ENCODE measurements around the gene SMURF2. TPM values are rescaled to one million over a fixed set of nuclear protein-coding genes. Genes with fewer than 3 reads are reported as not detected.
"Not testable (repeated sequence)": the region's sequence is repeated elsewhere in the genome, so short reads cannot be mapped to it uniquely, and the experiment has no call there.

Gene SMURF2
- polyA plus RNA-seq, 3 donors = 35.6 to 39.6 (median 36.6) TPM

DNA sequence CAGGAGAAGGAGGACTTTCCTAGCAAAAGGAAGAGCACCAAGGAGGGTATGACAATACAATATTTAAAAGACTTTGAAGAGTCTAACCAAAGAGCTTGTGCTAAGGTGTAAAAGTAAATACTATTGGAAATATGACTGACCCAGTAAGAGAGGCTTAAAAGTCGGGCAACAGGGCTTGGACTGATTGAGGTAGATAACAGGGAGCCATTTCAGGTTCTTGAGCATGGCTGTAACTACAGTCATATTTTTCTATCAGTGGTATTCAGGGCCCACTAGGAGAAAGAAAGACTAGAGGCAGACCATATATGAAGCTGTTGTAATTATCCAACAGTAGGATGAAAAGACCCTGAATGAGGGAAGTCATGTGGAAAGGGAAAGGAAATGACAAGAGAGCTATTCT is 62.3 kb downstream of the SMURF2 start:
- DNase-seq (ENCODE audit: low read depth in 3 of 3, low spot score in 2 of 3) = no peak

GRCh38 chr17:64599187-64599676 is 62.9 kb downstream of the SMURF2 start:
- no peak for DNase-seq (ENCODE audit: low read depth in 3 of 3, low spot score in 2 of 3)

GRCh38 chr17:64598672-64599071 is 63.4 kb downstream of the SMURF2 start:
- DNase-seq (ENCODE audit: low read depth in 3 of 3, low spot score in 2 of 3) = no peak

DNA sequence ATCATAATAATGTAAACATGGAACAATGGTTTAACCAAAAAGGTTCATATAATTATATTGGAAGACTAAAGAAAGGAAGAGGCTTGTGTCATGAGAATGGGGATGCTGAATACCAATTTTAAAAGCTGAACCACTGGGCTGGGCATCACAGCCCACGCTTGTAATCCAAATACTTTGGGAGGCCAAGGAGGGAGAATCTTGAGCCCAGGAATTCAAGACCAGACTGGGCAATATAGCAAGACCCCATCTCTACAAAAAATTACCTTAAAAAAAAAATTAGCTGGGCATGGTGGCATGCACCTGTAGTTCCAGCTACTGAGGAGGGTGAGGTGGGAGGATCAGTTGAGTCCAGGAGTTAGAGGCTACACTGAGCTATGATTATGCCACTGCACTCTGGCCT is 65.1 kb downstream of the SMURF2 start:
- no peak for DNase-seq (ENCODE audit: low read depth in 3 of 3, low spot score in 2 of 3)

DNA sequence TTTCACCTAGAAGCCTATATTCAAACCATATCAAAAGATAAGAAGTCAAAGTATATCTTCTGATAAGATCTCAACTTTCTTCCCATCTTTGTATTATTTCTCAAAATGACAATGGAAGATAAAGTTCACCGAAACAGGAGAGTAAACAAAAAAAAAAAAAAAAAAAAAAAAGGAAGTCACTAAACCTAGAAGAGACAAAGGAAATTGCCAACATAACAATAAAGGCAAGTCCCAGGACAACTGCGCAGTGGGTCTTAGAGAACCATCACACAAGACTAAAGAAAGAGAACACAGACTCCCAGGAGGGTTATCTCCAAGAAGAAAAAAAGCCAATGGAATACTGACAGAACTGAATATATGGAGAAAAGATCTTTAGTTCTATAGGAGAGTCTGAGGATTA is 65.7 kb downstream of the SMURF2 start:
- DNase-seq (ENCODE audit: low read depth in 3 of 3, low spot score in 2 of 3) = no peak

GRCh38 chr17:64591944-64592343 is 70.2 kb downstream of the SMURF2 start:
- DNase-seq (ENCODE audit: low read depth in 3 of 3, low spot score in 2 of 3) = no peak

DNA sequence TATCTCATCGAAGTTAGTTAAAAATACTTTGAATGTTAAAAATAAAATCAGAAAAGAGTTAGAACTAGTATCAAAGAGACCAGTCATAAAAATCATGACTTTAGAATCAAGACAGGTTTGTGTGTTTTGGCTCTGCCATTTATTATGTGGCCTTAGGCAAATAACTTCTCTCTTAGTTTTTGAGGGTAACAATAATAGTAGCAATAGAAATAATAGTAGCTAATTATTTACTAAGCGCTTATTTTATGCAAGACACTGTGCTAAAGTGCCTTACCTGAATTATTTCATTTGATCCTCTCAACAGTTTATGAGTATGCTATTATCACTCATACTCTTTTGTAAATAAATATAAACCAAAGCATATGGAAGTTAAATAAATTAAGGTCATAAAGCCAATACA is 77.0 kb downstream of the SMURF2 start:
- DNase-seq (ENCODE audit: low read depth in 3 of 3, low spot score in 2 of 3) = no peak

GRCh38 chr17:64583038-64583437 is 79.1 kb downstream of the SMURF2 start:
- no peak for DNase-seq (ENCODE audit: low read depth in 3 of 3, low spot score in 2 of 3)

DNA sequence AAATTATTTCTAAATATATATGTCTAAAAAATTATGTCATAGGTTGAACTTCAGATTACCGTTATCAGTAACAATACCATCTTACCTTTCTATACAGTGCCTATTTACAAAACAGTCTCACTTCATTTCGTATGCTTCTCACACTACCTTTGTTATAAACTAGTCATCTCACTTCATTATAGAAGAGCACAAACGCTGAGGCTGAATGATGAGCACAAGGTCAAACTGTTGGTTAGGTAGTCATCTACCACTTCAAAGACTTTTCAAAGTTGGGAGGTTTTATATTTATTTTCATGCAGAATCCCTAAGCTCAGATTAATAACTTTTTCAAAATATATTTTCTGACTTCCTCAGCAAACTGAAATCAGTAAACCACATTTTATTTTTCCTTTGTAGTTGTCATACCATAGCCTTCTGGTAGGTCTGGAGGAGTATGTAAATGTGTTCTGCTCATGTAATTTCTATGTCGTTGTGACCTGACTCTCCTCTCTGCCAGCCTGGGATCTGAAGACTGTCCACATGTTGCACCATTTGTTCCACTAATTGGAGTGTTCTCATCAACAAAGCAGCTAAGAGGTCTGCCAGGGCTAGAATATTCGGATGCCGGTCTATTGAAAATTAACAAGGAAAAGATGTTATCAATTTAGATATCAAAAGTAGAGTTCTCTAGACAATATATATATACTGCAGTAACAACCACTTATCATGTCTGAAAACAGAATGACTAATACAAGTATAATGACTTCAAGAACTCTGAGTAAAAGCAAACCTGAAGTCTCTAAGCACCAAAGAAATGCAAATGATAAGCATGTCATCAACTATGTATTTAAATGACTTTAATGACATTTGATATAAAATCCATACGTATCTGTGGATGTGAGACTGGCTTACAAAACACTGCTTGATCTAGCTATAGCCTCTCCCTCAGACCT is 81.5 kb downstream of the SMURF2 start:
- DNase-seq (ENCODE audit: low read depth in 3 of 3, low spot score in 2 of 3) = no peak

- DNase-seq (ENCODE audit: low read depth in 3 of 3, low spot score in 2 of 3) = no peak
Observed at GRCh38 chr17:64579917-64580316, 82.2 kb downstream of the SMURF2 start.

GRCh38 chr17:64577025-64577424 is 85.1 kb downstream of the SMURF2 start:
- not testable (repeated sequence) for DNase-seq (ENCODE audit: low read depth in 3 of 3, low spot score in 2 of 3)

DNA sequence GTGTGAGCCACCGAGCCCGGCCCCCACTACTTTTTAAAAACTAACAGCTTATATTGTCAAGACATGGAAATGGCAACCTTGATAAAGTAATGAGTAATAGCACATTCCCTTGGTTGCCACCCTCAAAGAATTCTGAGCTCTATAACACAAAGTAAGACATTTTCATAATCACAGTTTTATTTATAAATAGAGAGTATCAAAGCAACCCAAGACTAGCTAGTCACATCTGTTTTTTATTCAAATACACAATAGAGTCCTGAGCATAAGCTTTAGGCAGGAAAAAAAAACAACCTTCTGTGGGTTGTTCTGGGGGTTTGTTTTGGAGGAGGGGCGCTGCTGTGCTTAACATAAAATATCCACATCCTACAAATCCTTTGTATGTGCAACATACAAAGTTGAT is 86.7 kb downstream of the SMURF2 start:
- no peak for DNase-seq (ENCODE audit: low read depth in 3 of 3, low spot score in 2 of 3)

DNA sequence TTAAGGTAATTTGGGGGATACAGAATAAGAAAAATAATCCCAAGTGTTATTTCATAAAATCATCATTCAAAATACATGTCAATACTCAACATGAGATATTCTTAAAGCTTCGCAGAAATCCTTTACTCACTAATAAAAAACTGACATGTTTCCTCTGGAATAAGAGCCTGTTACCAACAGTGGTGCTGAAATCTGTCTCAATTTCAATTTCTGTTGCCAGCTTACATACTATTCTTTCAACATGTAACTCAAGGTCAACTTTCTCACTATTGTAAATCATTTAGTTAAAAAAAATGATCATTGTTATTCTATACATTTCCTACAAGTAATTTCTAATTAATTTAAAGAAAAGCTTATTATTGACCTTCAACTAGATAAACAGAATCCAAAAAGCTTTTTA is 87.5 kb downstream of the SMURF2 start:
- no peak for DNase-seq (ENCODE audit: low read depth in 3 of 3, low spot score in 2 of 3)

- no peak for DNase-seq (ENCODE audit: low read depth in 3 of 3, low spot score in 2 of 3)
Observed at GRCh38 chr17:64573214-64573613, 88.9 kb downstream of the SMURF2 start.

GRCh38 chr17:64572682-64573154 is 89.4 kb downstream of the SMURF2 start:
- no peak for DNase-seq (ENCODE audit: low read depth in 3 of 3, low spot score in 2 of 3)

- no peak for DNase-seq (ENCODE audit: low read depth in 3 of 3, low spot score in 2 of 3)
Observed at GRCh38 chr17:64571746-64572145, 90.4 kb downstream of the SMURF2 start.

- no peak for DNase-seq (ENCODE audit: low read depth in 3 of 3, low spot score in 2 of 3)
Observed at GRCh38 chr17:64565563-64565962, 96.5 kb downstream of the SMURF2 start.

- no peak for DNase-seq (ENCODE audit: low read depth in 3 of 3, low spot score in 2 of 3)
Observed at GRCh38 chr17:64564098-64564497, 98.0 kb downstream of the SMURF2 start.

DNA sequence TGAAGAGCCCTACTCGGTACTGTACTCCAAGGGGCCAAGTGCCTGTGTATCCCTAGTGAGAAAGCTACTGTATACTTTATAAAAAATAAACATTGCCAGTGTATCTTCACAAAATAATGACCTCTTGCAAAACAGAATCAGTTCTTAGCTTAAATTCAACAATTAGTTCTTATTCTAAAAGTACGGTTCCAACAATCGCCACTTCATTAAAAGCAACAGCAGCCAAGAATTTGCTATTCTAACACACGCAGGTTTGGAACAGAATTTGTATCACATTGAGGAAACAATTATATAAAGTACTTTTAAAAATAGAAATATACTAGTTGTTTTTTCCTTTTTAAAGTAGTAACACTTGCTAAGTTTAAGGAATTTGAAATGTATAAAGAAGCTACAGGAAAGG is 106.8 kb downstream of the SMURF2 start:
- no peak for DNase-seq (ENCODE audit: low read depth in 3 of 3, low spot score in 2 of 3)

GRCh38 chr17:64554028-64554637 is 108.0 kb downstream of the SMURF2 start:
- DNase-seq (ENCODE audit: low read depth in 3 of 3, low spot score in 2 of 3) = no peak

GRCh38 chr17:64551461-64551860 is 110.6 kb downstream of the SMURF2 start:
- no peak for DNase-seq (ENCODE audit: low read depth in 3 of 3, low spot score in 2 of 3)

GRCh38 chr17:64547319-64547718 is 114.8 kb downstream of the SMURF2 start:
- DNase-seq (ENCODE audit: low read depth in 3 of 3, low spot score in 2 of 3) = no peak
